SK-N-SH treated with all-trans-retinoic acid at 6 μM for 48 hours (cell line): Measurements from ENCODE around the gene ARHGAP10.

ENCODE experiments used
- ATAC-seq: fragments of 200-7000 bp; cut with Tn5 transposase; 3 replicates; pipeline ENCODE4 v1.9.1; 2020; ENCODE audit warnings: mild to moderate bottlenecking, moderate library complexity
- BACH2 ChIP-seq: fragments of 250-450 bp; sonication (Bioruptor Pico); IDR thresholded peaks from 2 replicates; pipeline ENCODE4 v1.9.0; 2021; ENCODE audit warnings: mild to moderate bottlenecking, borderline replicate concordance
- CSDC2 ChIP-seq: fragments of 250-450 bp; sonication (Bioruptor Pico); IDR thresholded peaks from 2 replicates; pipeline ENCODE4 v1.5.0; 2020; ENCODE audit warnings: mild to moderate bottlenecking, moderate library complexity
- CSRNP3 ChIP-seq: fragments of 250-450 bp; sonication (Bioruptor Pico); IDR thresholded peaks from 2 replicates; pipeline ENCODE4 v1.5.1; 2021; ENCODE audit warnings: mild to moderate bottlenecking, moderate library complexity
- GLIS3 ChIP-seq: fragments of 250-450 bp; sonication (Bioruptor Pico); IDR thresholded peaks from 2 replicates; pipeline ENCODE4 v1.5.0; 2020; ENCODE audit warnings: mild to moderate bottlenecking, moderate library complexity
- ISL1 ChIP-seq: fragments of 250-450 bp; sonication (Bioruptor Pico); IDR thresholded peaks from 2 replicates; pipeline ENCODE4 v2.1.2; 2022; ENCODE audit warnings: mild to moderate bottlenecking, moderate library complexity
- OSR1 ChIP-seq: fragments of 250-450 bp; sonication (Bioruptor Pico); IDR thresholded peaks from 2 replicates; pipeline ENCODE4 v1.8.0; 2022; ENCODE audit warnings: moderate library complexity, mild to moderate bottlenecking, inconsistent platforms
- POU6F1 ChIP-seq: fragments of 250-450 bp; sonication (Bioruptor Pico); IDR thresholded peaks from 2 replicates; pipeline ENCODE4 v1.8.0; 2021; ENCODE audit warnings: low read depth, mild to moderate bottlenecking, moderate library complexity, borderline replicate concordance
- PPARA ChIP-seq: fragments of 250-450 bp; sonication (Bioruptor Pico); IDR thresholded peaks from 2 replicates; pipeline ENCODE4 v1.5.0; 2020; ENCODE audit warnings: mild to moderate bottlenecking, borderline replicate concordance
- RARB ChIP-seq: fragments of 250-450 bp; sonication (Bioruptor Pico); IDR thresholded peaks from 2 replicates; pipeline ENCODE4 v1.8.0; 2021; ENCODE audit warnings: mild to moderate bottlenecking, moderate library complexity
- SNAI2 ChIP-seq: fragments of 250-450 bp; sonication (Bioruptor Pico); IDR thresholded peaks from 2 replicates; pipeline ENCODE4 v1.5.0; 2020; ENCODE audit warnings: mild to moderate bottlenecking, moderate library complexity
- TCF4 ChIP-seq: fragments of 250-450 bp; sonication (Bioruptor Pico); IDR thresholded peaks from 2 replicates; pipeline ENCODE4 v1.8.0; 2021; ENCODE audit warnings: mild to moderate bottlenecking, moderate library complexity, borderline replicate concordance
- TOX ChIP-seq: fragments of 250-450 bp; sonication (Bioruptor Pico); IDR thresholded peaks from 2 replicates; pipeline ENCODE4 v1.8.0; 2021; ENCODE audit warnings: mild to moderate bottlenecking, moderate library complexity, borderline replicate concordance
- ZC3H10 ChIP-seq: fragments of 250-450 bp; sonication (Bioruptor Pico); IDR thresholded peaks from 2 replicates; pipeline ENCODE4 v1.5.1; 2021; ENCODE audit warnings: mild to moderate bottlenecking, moderate library complexity
- ZFP3 ChIP-seq: fragments of 250-450 bp; sonication (Bioruptor Pico); IDR thresholded peaks from 2 replicates; pipeline ENCODE4 v1.5.0; 2020; ENCODE audit warnings: mild to moderate bottlenecking, moderate library complexity
- ZFP30 ChIP-seq: fragments of 450-650 bp; formaldehyde crosslinking; IDR thresholded peaks from 2 replicates; pipeline ENCODE4 v1.5.0; 2022; ENCODE audit warnings: mild to moderate bottlenecking, moderate library complexity
- ZNF70 ChIP-seq: fragments of 450-650 bp; formaldehyde crosslinking; IDR thresholded peaks from 2 replicates; pipeline ENCODE4 v1.5.0; 2020; ENCODE audit warnings: mild to moderate bottlenecking, moderate library complexity
- ZNF8 ChIP-seq: fragments of 450-650 bp; formaldehyde crosslinking; IDR thresholded peaks from 2 replicates; pipeline ENCODE4 v1.5.0; 2020; ENCODE audit warnings: mild to moderate bottlenecking, moderate library complexity
- TF ChIP-seq, protein P1 (sequence below): fragments of 250-450 bp; sonication (Bioruptor Pico); IDR thresholded peaks from 2 replicates; pipeline ENCODE4 v1.5.1; 2020; ENCODE audit warnings: low read depth, mild to moderate bottlenecking, moderate library complexity
- TF ChIP-seq, protein P2 (sequence below): fragments of 250-450 bp; sonication (Bioruptor Pico); IDR thresholded peaks from 2 replicates; pipeline ENCODE4 v1.8.0; 2020; ENCODE audit warnings: mild to moderate bottlenecking, moderate library complexity, borderline replicate concordance
- TF ChIP-seq, protein P3 (sequence below): fragments of 250-450 bp; sonication (Bioruptor Pico); IDR thresholded peaks from 2 replicates; pipeline ENCODE4 v1.5.0; 2020; ENCODE audit warnings: mild to moderate bottlenecking, moderate library complexity

Gene ARHGAP10

GRCh38 chr4:147837854-147838253, 106.0 kb downstream of the ARHGAP10 start:
- ATAC-seq = no peak
- no peak for TF ChIP-seq OSR1 (CRISPR knock-in tag)
- no peak for TF ChIP-seq GLIS3 (CRISPR knock-in tag)
- TF ChIP-seq SNAI2 (CRISPR knock-in tag) = no peak
- TF ChIP-seq TCF4 (CRISPR knock-in tag) = no peak
- TF ChIP-seq, protein P1, sequence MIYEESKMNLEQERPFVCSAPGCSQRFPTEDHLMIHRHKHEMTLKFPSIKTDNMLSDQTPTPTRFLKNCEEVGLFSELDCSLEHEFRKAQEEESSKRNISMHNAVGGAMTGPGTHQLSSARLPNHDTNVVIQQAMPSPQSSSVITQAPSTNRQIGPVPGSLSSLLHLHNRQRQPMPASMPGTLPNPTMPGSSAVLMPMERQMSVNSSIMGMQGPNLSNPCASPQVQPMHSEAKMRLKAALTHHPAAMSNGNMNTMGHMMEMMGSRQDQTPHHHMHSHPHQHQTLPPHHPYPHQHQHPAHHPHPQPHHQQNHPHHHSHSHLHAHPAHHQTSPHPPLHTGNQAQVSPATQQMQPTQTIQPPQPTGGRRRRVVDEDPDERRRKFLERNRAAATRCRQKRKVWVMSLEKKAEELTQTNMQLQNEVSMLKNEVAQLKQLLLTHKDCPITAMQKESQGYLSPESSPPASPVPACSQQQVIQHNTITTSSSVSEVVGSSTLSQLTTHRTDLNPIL (CRISPR knock-in tag) = no peak
- no peak for TF ChIP-seq CSDC2
- TF ChIP-seq, protein P2, sequence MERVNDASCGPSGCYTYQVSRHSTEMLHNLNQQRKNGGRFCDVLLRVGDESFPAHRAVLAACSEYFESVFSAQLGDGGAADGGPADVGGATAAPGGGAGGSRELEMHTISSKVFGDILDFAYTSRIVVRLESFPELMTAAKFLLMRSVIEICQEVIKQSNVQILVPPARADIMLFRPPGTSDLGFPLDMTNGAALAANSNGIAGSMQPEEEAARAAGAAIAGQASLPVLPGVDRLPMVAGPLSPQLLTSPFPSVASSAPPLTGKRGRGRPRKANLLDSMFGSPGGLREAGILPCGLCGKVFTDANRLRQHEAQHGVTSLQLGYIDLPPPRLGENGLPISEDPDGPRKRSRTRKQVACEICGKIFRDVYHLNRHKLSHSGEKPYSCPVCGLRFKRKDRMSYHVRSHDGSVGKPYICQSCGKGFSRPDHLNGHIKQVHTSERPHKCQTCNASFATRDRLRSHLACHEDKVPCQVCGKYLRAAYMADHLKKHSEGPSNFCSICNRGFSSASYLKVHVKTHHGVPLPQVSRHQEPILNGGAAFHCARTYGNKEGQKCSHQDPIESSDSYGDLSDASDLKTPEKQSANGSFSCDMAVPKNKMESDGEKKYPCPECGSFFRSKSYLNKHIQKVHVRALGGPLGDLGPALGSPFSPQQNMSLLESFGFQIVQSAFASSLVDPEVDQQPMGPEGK = no peak
- no peak for TF ChIP-seq ZNF70 (CRISPR knock-in tag)
- TF ChIP-seq ZFP3 (CRISPR knock-in tag) = no peak
- no peak for TF ChIP-seq BACH2 (CRISPR knock-in tag)

- TF ChIP-seq POU6F1 = no peak
- ATAC-seq = no peak
Measured at GRCh38 chr4:147839200-147839599, 107.3 kb downstream of the ARHGAP10 start.

DNA sequence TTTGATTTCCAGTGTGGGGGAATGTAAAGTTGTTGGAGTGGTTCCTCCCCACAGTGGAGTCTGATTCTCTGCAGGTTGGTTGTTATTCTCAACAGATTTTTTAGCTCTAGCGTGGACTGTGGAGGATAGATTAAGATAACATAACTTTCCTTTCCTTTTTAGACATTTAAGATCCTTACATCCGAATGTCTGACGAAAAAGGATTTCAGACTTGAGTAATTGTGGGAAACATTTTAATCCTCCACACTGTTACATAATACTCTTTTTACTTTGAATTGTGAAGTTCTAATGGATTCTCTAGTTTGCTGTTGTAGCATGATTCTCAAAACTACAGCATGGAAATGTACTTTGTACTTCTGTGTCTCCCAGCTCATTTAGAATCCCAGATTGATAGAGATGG, 107.8 kb downstream of the ARHGAP10 start:
- no peak for ATAC-seq
- TF ChIP-seq SNAI2 (CRISPR knock-in tag) = no peak
- no peak for TF ChIP-seq PPARA (CRISPR knock-in tag)

DNA sequence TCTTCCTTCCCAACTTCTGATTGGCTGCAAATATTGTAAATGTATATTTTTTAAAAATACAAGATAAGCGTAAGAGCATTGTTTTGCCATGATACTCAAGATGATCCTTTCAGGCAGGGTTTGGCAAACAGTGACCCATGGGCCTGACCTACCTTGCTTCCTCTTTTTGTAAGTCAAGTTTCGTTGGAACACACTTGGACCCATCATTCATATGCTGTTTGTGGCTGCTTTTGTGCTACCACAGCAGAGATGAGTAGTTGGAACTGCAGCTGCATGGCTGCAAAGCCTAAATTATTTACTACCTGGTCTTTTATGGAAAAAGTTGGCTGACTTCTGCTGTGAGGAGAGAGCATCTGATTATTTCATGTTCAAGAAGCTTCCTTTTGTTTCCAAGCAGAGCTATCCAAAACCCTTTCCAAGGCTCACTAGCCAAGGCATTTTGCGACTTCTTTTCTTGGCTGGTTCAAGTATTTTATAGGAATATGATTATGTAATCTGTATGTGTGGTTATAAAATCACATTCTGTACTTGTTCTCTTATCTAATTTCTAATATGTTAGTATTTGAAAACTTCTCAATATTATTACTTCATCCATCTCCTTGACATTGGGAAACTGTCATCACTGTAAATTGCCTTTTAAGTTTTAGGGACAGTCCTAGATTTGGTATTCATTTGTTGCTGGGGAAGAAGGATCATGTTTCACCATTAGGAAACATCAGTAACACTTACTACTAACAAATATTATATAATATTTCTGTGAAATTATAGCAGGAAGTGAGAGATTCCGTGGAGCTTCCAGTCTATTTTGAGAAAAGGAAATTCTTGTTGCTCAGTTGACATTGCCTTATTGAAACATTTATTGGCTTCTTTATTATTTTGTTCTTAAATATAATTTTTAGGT, 109.2 kb downstream of the ARHGAP10 start:
- ATAC-seq = no peak
- TF ChIP-seq ZC3H10 (CRISPR knock-in tag) (no peak), ZNF8 (CRISPR knock-in tag) (no peak), RARB (CRISPR knock-in tag) (no peak), CSRNP3 (CRISPR knock-in tag) (no peak), TOX (CRISPR knock-in tag) (no peak), ZFP30 (CRISPR knock-in tag) (no peak), OSR1 (CRISPR knock-in tag) (no peak), POU6F1 (no peak), ISL1 (no peak), ZFP3 (CRISPR knock-in tag) (no peak)
- TF ChIP-seq, protein P3, sequence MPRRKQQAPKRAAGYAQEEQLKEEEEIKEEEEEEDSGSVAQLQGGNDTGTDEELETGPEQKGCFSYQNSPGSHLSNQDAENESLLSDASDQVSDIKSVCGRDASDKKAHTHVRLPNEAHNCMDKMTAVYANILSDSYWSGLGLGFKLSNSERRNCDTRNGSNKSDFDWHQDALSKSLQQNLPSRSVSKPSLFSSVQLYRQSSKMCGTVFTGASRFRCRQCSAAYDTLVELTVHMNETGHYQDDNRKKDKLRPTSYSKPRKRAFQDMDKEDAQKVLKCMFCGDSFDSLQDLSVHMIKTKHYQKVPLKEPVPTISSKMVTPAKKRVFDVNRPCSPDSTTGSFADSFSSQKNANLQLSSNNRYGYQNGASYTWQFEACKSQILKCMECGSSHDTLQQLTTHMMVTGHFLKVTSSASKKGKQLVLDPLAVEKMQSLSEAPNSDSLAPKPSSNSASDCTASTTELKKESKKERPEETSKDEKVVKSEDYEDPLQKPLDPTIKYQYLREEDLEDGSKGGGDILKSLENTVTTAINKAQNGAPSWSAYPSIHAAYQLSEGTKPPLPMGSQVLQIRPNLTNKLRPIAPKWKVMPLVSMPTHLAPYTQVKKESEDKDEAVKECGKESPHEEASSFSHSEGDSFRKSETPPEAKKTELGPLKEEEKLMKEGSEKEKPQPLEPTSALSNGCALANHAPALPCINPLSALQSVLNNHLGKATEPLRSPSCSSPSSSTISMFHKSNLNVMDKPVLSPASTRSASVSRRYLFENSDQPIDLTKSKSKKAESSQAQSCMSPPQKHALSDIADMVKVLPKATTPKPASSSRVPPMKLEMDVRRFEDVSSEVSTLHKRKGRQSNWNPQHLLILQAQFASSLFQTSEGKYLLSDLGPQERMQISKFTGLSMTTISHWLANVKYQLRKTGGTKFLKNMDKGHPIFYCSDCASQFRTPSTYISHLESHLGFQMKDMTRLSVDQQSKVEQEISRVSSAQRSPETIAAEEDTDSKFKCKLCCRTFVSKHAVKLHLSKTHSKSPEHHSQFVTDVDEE (CRISPR knock-in tag) = no peak
- TF ChIP-seq, all 23 proteins: peak for 0
